ENCODE measurements around the gene BHLHE23. TPM values are rescaled to one million over a fixed set of nuclear protein-coding genes. Genes with fewer than 3 reads are reported as not detected.

Gene BHLHE23
- total and polyA plus RNA-seq, 3 donors from 2014 or later, result 5.3 to 6.6 TPM; not detected in 1

- no peaks in the 10 kb centered on the region for H3K27me3 ChIP-seq
- WGBS, 2 donors, result 91 to 93% methylated on average over 13 to 16 of the region's 16 CpGs
- intact Hi-C loops (cut with DNase I; ENCODE audit: low total_unique reads), result no loop called here
Observed at GRCh38 chr20:62976886-62977285, 29.9 kb downstream of the BHLHE23 start.

GRCh38 chr20:62975812-62976508, 30.8 kb downstream of the BHLHE23 start:
- Histone ChIP-seq H3K36me3 (ENCODE audit: low read depth, missing control alignments) (no peaks in the 10 kb centered on the region), H3K27ac (no peak overlapping the region), H3K4me3 (no peak overlapping the region), H3K4me1 (peaks cover 13% of the 10 kb centered on the region), H3K9me3 (no peaks in the 10 kb centered on the region), H3K27me3 (no peaks in the 10 kb centered on the region)
- DNase-seq, result no peak
- TF ChIP-seq CTCF (IDR thresholded peaks at IDR 0.05) (no peak), POLR2A (IDR thresholded peaks at IDR 0.05) (no peak)
- intact Hi-C loops (cut with DNase I; ENCODE audit: low total_unique reads), result no loop called here
- 71 to 79% methylated on average over 3 to 9 of the region's 9 CpGs for WGBS, 2 donors

More at GRCh38 chr20:62976886-62977285, 29.9 kb downstream of the BHLHE23 start:
- Histone ChIP-seq H3K36me3 (ENCODE audit: low read depth, missing control alignments) (no peaks in the 10 kb centered on the region), H3K27ac (no peak overlapping the region), H3K9me3 (no peaks in the 10 kb centered on the region), H3K4me3 (no peak overlapping the region), H3K4me1 (peaks cover 13% of the 10 kb centered on the region)
- no peak for DNase-seq
- TF ChIP-seq POLR2A (IDR thresholded peaks at IDR 0.05), result no peak
- no peak for TF ChIP-seq CTCF (IDR thresholded peaks at IDR 0.05)

- Histone ChIP-seq H3K27ac (no peak overlapping the region), H3K4me3 (no peak overlapping the region), H3K4me1 (peaks cover 11% of the 10 kb centered on the region), H3K9me3 (no peaks in the 10 kb centered on the region), H3K27me3 (no peaks in the 10 kb centered on the region), H3K36me3 (ENCODE audit: low read depth, missing control alignments) (no peaks in the 10 kb centered on the region)
- intact Hi-C loops (cut with DNase I; ENCODE audit: low total_unique reads), result no loop called here
- WGBS, 2 donors, result 64 to 67% methylated on average over 10 of the region's 10 CpGs
- no peak for DNase-seq
- TF ChIP-seq POLR2A (IDR thresholded peaks at IDR 0.05) (no peak), CTCF (IDR thresholded peaks at IDR 0.05) (no peak)
Observed at GRCh38 chr20:62975251-62975760, 31.5 kb downstream of the BHLHE23 start.

GRCh38 chr20:62972845-62973745, 33.7 kb downstream of the BHLHE23 start:
- DNase-seq, result no peak
- Histone ChIP-seq H3K4me3 (no peak overlapping the region), H3K4me1 (peaks cover 14% of the 10 kb centered on the region), H3K9me3 (no peaks in the 10 kb centered on the region), H3K36me3 (ENCODE audit: low read depth, missing control alignments) (no peaks in the 10 kb centered on the region), H3K27me3 (no peaks in the 10 kb centered on the region), H3K27ac (no peak overlapping the region)
- intact Hi-C loops (cut with DNase I; ENCODE audit: low total_unique reads), result no loop called here
- TF ChIP-seq CTCF (IDR thresholded peaks at IDR 0.05), result no peak
- no peak for TF ChIP-seq POLR2A (IDR thresholded peaks at IDR 0.05)
- WGBS, 2 donors, result 22 to 48% methylated on average over 17 to 48 of the region's 48 CpGs
